Astrocyte (in vitro differentiated cells and primary cell): ENCODE data around the gene TLN1.

ENCODE experiments used
- EZH2 ChIP-seq: IDR thresholded peaks from 2 replicates; pipeline ENCODE4 v1.6.1; 2012; ENCODE audit warnings: mild to moderate bottlenecking, low read length, inconsistent platforms; ENCODE audit not compliant: insufficient read depth
- TF ChIP-seq, protein P1 (sequence below): IDR thresholded peaks from 2 replicates; pipeline ENCODE4 v1.5.1; 2011; ENCODE audit warnings: low read depth, mild to moderate bottlenecking, inconsistent platforms, low read length, moderate library complexity; ENCODE audit not compliant: insufficient read depth

DNA sequence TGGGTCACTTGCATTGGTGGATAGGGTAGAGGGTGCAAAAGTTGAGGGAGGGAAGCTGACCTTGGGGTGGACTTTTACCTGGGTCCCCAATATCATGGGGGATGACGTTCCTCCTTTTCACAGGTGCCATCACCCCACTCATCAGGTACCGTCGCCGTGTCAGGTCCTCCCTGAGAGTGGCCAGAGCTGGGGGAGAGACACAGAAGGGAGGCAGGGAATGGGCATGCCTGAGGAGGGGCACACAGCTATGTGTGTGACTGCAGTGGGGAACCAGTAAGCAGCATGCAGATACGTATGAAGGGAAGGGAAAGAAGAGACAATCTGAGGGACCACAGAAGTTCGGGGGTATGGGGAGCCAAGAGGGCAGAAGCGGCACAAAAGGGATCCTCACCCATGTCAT, 6.9 kb upstream of the TLN1 start:
- no peak for TF ChIP-seq EZH2
- TF ChIP-seq, protein P1, sequence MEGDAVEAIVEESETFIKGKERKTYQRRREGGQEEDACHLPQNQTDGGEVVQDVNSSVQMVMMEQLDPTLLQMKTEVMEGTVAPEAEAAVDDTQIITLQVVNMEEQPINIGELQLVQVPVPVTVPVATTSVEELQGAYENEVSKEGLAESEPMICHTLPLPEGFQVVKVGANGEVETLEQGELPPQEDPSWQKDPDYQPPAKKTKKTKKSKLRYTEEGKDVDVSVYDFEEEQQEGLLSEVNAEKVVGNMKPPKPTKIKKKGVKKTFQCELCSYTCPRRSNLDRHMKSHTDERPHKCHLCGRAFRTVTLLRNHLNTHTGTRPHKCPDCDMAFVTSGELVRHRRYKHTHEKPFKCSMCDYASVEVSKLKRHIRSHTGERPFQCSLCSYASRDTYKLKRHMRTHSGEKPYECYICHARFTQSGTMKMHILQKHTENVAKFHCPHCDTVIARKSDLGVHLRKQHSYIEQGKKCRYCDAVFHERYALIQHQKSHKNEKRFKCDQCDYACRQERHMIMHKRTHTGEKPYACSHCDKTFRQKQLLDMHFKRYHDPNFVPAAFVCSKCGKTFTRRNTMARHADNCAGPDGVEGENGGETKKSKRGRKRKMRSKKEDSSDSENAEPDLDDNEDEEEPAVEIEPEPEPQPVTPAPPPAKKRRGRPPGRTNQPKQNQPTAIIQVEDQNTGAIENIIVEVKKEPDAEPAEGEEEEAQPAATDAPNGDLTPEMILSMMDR = no peak
